Activated T-cell treated with anti-CD3 and anti-CD28 coated beads, Interleukin-2, amount 50 U/mL, for 24 hours (primary cell): ENCODE results near the gene TPSAB1.

Experiments
- DNase-seq: peaks from one replicate; pipeline ENCODE4 v3.0.0-alpha.2; 2020
- H3K27ac Mint-ChIP-seq: 2 replicates; pipeline ENCODE4 v1.8.0; 2020; ENCODE audit warnings: mild to moderate bottlenecking, mixed read lengths
- H3K27me3 Mint-ChIP-seq: 2 replicates; pipeline ENCODE4 v1.8.0; 2020; ENCODE audit warnings: mixed read lengths
- H3K36me3 Mint-ChIP-seq: 2 replicates; pipeline ENCODE4 v1.8.0; 2020; ENCODE audit warnings: low read depth, mixed read lengths
- H3K4me1 Mint-ChIP-seq: 2 replicates; pipeline ENCODE4 v1.8.0; 2020; ENCODE audit warnings: low read depth, mixed read lengths
- H3K4me3 Mint-ChIP-seq: 2 replicates; pipeline ENCODE4 v1.8.0; 2020; ENCODE audit warnings: mild to moderate bottlenecking, moderate library complexity, mixed read lengths
- H3K9me3 Mint-ChIP-seq: 2 replicates; pipeline ENCODE4 v1.8.0; 2020; ENCODE audit warnings: mixed read lengths

Gene TPSAB1

DNA sequence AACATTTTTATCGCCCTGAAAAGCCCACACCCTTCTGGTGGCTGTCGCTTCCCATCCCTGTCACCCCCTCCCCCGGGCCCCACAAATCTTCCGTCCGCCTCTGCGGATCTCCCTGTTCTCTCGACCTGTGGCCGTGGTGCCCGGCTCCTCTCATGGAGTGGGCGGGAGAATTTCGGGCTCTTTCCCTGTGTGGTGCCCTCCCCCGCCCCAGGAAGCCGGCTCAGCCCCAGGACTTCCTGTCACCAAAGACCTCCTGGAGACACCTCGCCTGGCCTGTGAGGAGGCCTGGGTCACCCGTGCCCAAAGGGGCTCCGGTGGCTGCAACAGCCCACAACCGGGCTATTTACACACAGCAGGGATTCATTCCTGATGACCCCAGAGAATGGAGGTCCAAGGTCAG lies 42.8 kb downstream of the TPSAB1 start:
- Mint-ChIP-seq H3K4me3 (no peak overlapping the region), H3K27me3 (peaks cover 17% of the 10 kb centered on the region), H3K4me1 (no peaks in the 10 kb centered on the region), H3K36me3 (no peaks in the 10 kb centered on the region), H3K9me3 (no peaks in the 10 kb centered on the region), H3K27ac (no peak overlapping the region)
- DNase-seq = no peak

- H3K4me1 Mint-ChIP-seq = no peaks in the 10 kb centered on the region
- peaks cover 23% of the 10 kb centered on the region for H3K27me3 Mint-ChIP-seq
- no peak for DNase-seq
- no peak overlapping the region for H3K27ac Mint-ChIP-seq
- H3K4me3 Mint-ChIP-seq = no peak overlapping the region
- H3K36me3 Mint-ChIP-seq = no peaks in the 10 kb centered on the region
- no peaks in the 10 kb centered on the region for H3K9me3 Mint-ChIP-seq
These were observed 43.6 kb downstream of the TPSAB1 start for GRCh38 chr16:1283996-1284616.

DNA sequence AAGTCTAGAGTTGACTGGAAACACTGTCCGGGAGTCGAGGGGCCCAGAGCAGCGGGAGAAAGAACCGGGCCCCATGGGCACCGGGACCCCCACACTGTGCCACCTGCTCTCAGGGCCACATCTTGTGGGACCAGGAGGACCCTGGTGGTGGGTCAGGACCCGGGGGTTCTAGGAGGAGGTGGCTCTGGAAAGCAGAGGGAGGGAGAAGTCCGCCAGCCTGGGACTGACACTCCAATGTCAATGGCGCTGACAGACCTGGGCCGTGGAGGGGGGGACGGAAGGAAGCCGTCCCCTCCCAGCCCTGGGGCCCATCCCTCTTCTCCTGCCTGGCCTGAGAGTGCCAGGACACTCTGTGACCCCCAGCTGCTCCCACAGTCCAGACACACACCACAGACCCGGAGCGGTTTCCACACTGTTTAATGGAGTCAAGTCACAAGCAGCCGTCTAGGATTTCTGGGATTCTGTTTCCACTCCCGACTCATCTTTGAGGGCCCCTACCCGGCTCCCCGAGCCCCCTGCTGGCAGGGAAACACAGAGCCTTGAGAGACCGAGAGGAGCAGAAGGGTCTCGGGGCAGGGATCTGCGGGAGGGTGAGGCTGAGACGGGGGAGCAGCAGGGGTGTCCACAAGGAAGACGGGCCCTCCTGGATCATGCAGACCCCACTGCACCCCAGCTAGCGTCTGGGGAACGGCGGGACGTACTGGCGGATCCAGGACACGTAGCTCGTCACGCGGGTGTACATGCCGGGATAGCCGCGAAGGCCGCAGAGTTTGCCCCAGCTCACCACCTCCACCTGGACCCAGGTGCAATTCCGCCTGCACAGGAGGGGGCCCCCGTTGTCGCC lies 45.4 kb downstream of the TPSAB1 start:
- no peak overlapping the region for H3K4me3 Mint-ChIP-seq
- no peak overlapping the region for H3K27ac Mint-ChIP-seq
- H3K36me3 Mint-ChIP-seq = no peaks in the 10 kb centered on the region
- H3K4me1 Mint-ChIP-seq = peaks cover 2% of the 10 kb centered on the region
- no peak for DNase-seq
- peaks cover 39% of the 10 kb centered on the region for H3K27me3 Mint-ChIP-seq
- no peaks in the 10 kb centered on the region for H3K9me3 Mint-ChIP-seq

DNA sequence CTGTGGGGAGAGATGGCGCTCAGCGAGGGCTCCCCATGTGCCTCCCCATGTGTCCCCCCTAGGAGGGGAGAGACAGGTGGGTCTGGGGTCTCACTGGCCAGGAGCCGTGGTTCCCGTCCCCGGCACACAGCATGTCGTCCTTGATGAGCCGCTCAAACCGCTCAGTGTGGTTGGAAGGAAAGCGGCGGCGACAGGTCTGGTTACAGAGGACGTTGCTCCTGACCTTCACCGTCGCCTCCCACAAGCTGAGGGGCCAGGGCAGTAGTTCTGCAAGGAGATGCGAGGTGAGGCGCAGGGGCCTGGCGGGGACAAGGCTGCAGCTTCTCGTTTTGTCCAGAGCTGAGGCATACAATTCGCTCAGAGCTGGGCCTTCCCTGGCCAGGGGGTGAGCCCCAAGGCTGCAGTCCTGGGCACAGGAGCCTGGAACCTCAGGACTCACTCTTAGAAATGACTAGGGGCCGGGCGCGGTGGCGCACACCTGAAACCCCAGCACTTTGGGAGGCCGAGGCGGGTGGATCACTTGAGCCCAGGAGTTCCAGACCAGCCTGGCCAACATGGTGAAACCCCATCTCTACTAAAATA lies 46.1 kb downstream of the TPSAB1 start:
- H3K36me3 Mint-ChIP-seq = no peaks in the 10 kb centered on the region
- H3K27me3 Mint-ChIP-seq = peaks cover 46% of the 10 kb centered on the region
- H3K9me3 Mint-ChIP-seq = no peaks in the 10 kb centered on the region
- H3K4me1 Mint-ChIP-seq = peaks cover 2% of the 10 kb centered on the region
- no peak overlapping the region for H3K27ac Mint-ChIP-seq
- H3K4me3 Mint-ChIP-seq = no peak overlapping the region
- DNase-seq = no peak

DNA sequence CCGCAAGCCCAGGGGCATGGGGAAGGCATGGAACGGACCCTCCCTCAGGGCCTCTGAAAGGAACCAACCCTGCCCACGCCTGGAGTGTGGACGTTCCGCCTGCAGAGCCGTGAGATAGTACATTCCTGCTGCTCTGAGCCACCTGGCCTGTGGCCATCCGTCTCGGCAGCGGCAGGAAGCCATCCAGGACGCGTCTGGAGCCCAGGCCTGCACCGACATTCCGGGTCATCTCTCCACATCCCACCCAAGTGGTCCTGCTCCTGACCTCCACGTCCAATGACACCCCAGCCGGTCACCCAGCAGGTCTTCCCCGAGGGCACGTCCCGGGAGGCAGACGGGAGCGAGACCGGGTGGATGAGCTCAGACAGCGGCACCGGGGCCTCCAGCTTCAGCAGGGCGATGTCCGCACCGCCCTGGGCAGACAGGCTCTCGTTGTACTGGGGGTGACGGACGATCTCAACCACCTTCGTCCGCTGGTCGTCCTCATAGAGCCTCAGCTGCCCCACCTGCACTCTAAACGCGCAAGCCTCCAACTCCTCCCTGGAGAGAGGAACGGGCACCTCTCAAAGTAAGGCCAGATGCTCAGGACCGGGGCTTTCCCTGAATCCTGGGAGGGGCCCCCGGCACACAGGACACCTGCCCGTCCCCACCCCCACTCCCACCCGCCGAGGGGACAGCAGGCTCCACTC lies 47.6 kb downstream of the TPSAB1 start:
- H3K27me3 Mint-ChIP-seq = peaks cover 55% of the 10 kb centered on the region
- H3K4me3 Mint-ChIP-seq = no peak overlapping the region
- H3K27ac Mint-ChIP-seq = no peak overlapping the region
- no peaks in the 10 kb centered on the region for H3K9me3 Mint-ChIP-seq
- no peak for DNase-seq
- H3K36me3 Mint-ChIP-seq = no peaks in the 10 kb centered on the region
- H3K4me1 Mint-ChIP-seq = peaks cover 2% of the 10 kb centered on the region

- peaks cover 58% of the 10 kb centered on the region for H3K27me3 Mint-ChIP-seq
- H3K27ac Mint-ChIP-seq = no peak overlapping the region
- no peak overlapping the region for H3K4me3 Mint-ChIP-seq
- H3K9me3 Mint-ChIP-seq = no peaks in the 10 kb centered on the region
- H3K4me1 Mint-ChIP-seq = peaks cover 2% of the 10 kb centered on the region
- DNase-seq = no peak
- no peaks in the 10 kb centered on the region for H3K36me3 Mint-ChIP-seq
These were observed 48.4 kb downstream of the TPSAB1 start for GRCh38 chr16:1288813-1289476.

- peaks cover 63% of the 10 kb centered on the region for H3K27me3 Mint-ChIP-seq
- H3K4me1 Mint-ChIP-seq = peaks cover 2% of the 10 kb centered on the region
These were observed 49.0 kb downstream of the TPSAB1 start for GRCh38 chr16:1289477-1289866.

DNA sequence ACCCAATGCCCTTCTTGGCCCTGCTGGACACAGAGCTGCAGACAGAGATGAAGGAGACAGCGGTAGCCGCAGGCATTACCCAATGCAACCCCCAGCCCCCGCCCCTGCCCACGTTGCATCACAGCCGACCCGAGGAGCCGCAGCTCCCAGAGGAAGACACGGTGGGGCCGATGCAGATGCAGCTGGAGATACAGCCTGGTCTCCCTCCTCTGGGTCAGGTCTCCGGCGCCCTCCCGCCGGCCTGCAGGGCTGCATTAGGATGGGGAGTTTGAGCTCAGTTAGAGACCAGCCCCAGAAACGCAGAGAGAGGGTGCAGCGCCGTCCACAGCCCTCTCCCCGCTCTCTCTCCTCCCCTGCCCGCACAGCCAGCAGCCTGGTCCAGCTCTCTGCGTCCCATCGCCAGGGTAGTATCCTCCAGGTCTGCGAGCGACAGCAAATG lies 49.6 kb downstream of the TPSAB1 start:
- Mint-ChIP-seq H3K27ac (no peak overlapping the region), H3K4me3 (no peak overlapping the region), H3K27me3 (peaks cover 64% of the 10 kb centered on the region), H3K36me3 (no peaks in the 10 kb centered on the region), H3K9me3 (no peaks in the 10 kb centered on the region), H3K4me1 (peaks cover 2% of the 10 kb centered on the region)
- no peak for DNase-seq

More at GRCh38 chr16:1289477-1289866, 49.0 kb downstream of the TPSAB1 start:
- Mint-ChIP-seq H3K9me3 (no peaks in the 10 kb centered on the region), H3K27ac (no peak overlapping the region), H3K4me3 (no peak overlapping the region), H3K36me3 (no peaks in the 10 kb centered on the region)
- no peak for DNase-seq

DNA sequence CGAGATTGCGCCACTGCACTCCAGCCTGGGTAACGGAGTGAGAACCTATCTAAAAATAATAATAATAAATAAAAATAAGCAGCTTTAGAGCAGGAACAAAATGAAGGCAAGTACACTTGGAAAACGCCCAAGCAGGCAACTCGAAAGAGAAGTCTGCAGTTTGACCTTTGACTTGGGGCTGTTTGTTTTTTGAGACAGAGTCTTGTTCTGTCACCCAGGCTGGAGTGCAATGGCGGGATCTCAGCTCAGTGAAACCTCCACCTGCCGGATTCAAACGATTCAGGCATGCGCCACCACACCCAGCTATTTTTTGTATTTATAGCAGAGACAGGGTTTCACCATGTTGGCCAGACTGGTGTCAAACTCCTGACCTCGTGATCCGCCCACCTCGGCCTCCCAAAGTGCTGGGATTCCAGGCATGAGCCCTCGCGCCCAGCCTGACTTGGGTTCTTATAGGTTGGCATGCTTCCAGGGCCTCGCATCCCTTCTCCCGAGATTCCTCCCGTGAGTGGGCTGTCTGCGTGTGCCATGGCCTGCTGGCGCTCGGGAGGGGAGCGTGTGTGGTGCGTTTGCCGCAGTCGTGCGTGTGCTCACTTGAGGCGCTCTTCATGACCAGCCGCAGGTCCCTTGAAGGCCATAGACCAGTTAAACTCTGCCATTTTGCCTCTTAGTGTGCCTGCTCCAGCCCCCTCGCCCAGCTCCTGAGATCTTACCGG lies 50.5 kb downstream of the TPSAB1 start:
- H3K9me3 Mint-ChIP-seq = no peaks in the 10 kb centered on the region

GRCh38 chr16:1291576-1291974 lies 51.1 kb downstream of the TPSAB1 start:
- no peak for DNase-seq
- Mint-ChIP-seq H3K27me3 (peaks cover 60% of the 10 kb centered on the region), H3K27ac (no peak overlapping the region), H3K9me3 (no peaks in the 10 kb centered on the region), H3K4me1 (peaks cover 2% of the 10 kb centered on the region), H3K4me3 (no peak overlapping the region), H3K36me3 (no peaks in the 10 kb centered on the region)

More for the DNA sequence above, 50.5 kb downstream of the TPSAB1 start:
- Mint-ChIP-seq H3K4me3 (no peak overlapping the region), H3K36me3 (no peaks in the 10 kb centered on the region), H3K27ac (no peak overlapping the region), H3K27me3 (peaks cover 65% of the 10 kb centered on the region), H3K4me1 (peaks cover 2% of the 10 kb centered on the region)
- no peak for DNase-seq
